Measurements from ENCODE around the gene EML6. TPM values are rescaled to one million over a fixed set of nuclear protein-coding genes. Genes with fewer than 3 reads are reported as not detected.
A peak's percentile ranks its signal among the peaks of the same experiment; 100 is the strongest.

Gene EML6
- total RNA-seq, 1 donor from 2014 or later, result 8.1 TPM

DNA sequence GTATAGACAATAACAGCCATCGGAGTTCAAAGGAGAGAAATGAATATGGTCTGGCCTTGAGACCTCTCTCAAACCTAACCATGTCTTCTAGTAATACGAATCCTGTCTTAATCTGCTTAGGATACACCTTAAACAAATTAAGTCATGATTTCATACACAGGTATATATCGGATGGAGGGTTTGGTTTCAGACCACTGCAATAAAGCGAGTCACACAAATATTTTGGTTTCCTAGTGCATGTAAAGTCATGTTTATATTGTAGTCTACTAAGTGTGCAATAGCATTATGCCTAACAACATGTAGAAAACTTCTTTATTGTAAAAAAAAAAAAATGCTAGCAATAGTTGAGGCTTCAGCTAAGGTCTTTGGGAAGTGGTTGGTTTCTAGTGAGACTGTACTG, 73.8 kb downstream of the EML6 start:
- DNase-seq (ENCODE audit: low read depth, low spot score), result no peak
- peaks cover 4% of the 10 kb centered on the region for H3K9me3 Mint-ChIP-seq
- peaks cover 16% of the 10 kb centered on the region for H3K4me1 Mint-ChIP-seq
- H3K4me3 Mint-ChIP-seq, result no peak overlapping the region
- H3K27me3 Mint-ChIP-seq (ENCODE audit: low read depth), result no peaks in the 10 kb centered on the region
- TF ChIP-seq CTCF (conservative IDR thresholded peaks at IDR 0.05), result no peak
- no peaks in the 10 kb centered on the region for H3K36me3 Mint-ChIP-seq (ENCODE audit: low read depth)
- H3K27ac Mint-ChIP-seq (ENCODE audit: unreplicated experiment), result no peak overlapping the region

DNA sequence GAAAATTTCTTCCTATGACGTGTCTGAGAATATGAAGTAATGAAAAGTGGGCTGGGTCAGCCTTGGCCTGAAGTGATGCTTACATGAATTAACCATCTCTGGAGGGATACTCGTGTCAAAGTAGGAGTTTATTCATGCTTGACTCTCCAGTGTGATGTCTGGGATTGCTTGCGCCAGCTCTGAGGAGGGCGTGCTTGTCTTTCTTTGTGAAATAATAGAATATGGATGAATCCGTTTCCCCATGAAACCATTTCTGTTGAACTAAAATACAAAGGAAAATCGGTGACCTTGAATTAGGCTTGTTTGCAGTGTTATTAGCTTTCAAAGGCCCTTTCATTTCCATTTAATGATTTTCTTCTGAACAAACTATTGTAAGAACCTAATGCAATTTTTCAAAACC, 77.9 kb downstream of the EML6 start:
- H3K36me3 Mint-ChIP-seq (ENCODE audit: low read depth), result no peaks in the 10 kb centered on the region
- peaks cover 9% of the 10 kb centered on the region for H3K9me3 Mint-ChIP-seq
- H3K4me3 Mint-ChIP-seq, result no peak overlapping the region
- no peak for DNase-seq (ENCODE audit: low read depth, low spot score)
- peaks cover 31% of the 10 kb centered on the region for H3K4me1 Mint-ChIP-seq
- H3K27ac Mint-ChIP-seq (ENCODE audit: unreplicated experiment), result no peak overlapping the region
- no peak for TF ChIP-seq CTCF (conservative IDR thresholded peaks at IDR 0.05)
- H3K27me3 Mint-ChIP-seq (ENCODE audit: low read depth), result no peaks in the 10 kb centered on the region

DNA sequence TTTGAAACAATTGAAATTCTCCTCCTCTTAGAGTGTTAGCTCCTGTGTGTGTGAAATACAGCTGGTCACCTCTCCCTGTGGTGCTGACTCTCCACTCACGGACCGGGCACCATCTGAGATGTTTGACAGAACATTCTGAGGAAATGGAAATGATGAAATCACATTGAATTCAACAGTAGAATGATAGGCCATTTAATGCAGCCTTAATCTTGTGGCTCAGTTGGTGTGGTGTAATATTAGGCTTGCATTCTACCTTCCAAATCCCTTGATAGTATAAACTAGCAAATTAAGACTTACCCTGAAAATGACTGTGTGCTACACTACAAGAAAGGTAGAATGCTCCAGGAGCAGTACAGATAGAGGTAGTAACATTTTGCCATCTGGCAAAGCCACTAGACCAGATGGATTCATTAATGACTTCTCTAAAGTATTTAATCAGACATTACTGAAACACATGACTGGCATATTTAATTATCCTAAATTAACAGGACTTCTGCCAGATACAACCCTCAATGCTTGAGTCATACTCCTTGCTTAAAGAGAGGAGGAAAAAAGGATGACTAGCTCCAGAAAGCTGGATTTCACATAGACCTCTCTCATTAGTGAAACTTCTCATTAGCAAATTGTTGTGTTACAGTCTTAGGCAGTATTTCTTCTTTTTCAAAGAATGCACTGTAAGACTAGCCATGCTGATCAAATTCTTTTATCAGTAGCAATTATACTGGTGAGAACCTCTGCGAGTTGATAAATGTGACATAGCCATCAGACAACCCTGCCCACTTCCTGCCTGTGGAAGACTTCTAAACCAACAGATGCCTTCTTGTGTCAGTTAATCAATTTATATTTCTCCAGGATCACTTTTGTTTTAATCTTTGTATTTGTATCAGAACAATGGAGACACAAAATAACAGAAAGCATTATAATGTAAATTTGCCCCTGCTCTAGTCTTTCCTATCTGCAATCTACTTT, 80.6 kb downstream of the EML6 start:
- H3K27me3 Mint-ChIP-seq (ENCODE audit: low read depth), result no peaks in the 10 kb centered on the region
- DNase-seq (ENCODE audit: low read depth, low spot score), result no peak
- H3K4me1 Mint-ChIP-seq, result peaks cover 42% of the 10 kb centered on the region
- peak overlapping the region; percentile 50 for H3K27ac Mint-ChIP-seq (ENCODE audit: unreplicated experiment)
- no peak overlapping the region for H3K4me3 Mint-ChIP-seq
- no peak for TF ChIP-seq CTCF (conservative IDR thresholded peaks at IDR 0.05)
- H3K9me3 Mint-ChIP-seq, result peaks cover 9% of the 10 kb centered on the region
- no peaks in the 10 kb centered on the region for H3K36me3 Mint-ChIP-seq (ENCODE audit: low read depth)

DNA sequence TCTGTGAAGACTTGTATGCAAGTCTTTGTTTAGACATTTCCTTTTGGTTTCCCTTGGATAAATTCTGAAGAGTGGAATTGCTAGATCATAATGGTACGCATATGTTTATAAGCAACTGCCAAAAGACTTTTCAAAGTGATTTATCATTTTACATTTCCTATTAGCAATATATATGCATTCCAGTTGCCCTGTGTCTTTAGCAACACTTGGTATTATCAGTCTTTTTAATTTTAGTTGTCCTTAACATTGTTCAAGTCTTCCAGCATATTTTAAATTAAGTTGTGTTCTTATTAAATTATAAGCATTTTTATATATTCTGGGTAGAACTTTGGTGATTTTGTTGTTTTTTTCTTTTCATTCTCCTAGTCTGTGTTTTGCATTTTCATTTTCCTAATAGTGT, 81.8 kb downstream of the EML6 start:
- Mint-ChIP-seq H3K4me1 (peaks cover 50% of the 10 kb centered on the region), H3K27me3 (ENCODE audit: low read depth) (no peaks in the 10 kb centered on the region), H3K27ac (ENCODE audit: unreplicated experiment) (no peak overlapping the region), H3K9me3 (peaks cover 9% of the 10 kb centered on the region), H3K36me3 (ENCODE audit: low read depth) (no peaks in the 10 kb centered on the region), H3K4me3 (no peak overlapping the region)
- DNase-seq (ENCODE audit: low read depth, low spot score), result no peak
- TF ChIP-seq CTCF (conservative IDR thresholded peaks at IDR 0.05), result no peak

DNA sequence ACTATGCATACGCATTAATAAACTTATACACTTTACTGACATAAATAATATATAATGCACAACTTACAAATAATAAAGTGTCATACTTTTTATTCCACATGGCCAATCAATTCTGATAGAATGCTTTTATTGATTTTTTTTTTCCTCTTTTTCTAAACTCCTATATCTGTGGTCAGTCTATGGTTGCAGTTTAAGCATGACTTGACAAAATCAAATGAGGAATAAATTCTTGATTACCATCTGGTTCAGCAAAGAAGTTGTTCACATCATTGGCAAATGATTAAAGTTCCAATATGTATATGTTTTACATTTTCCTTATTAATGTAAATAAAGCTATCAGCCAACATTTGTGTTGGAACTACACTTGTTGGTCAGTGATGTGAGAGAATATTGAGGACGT, 83.5 kb downstream of the EML6 start:
- no peak overlapping the region for H3K4me3 Mint-ChIP-seq
- peaks cover 14% of the 10 kb centered on the region for H3K9me3 Mint-ChIP-seq
- peaks cover 41% of the 10 kb centered on the region for H3K4me1 Mint-ChIP-seq
- no peaks in the 10 kb centered on the region for H3K27me3 Mint-ChIP-seq (ENCODE audit: low read depth)
- no peaks in the 10 kb centered on the region for H3K36me3 Mint-ChIP-seq (ENCODE audit: low read depth)
- DNase-seq (ENCODE audit: low read depth, low spot score), result no peak
- no peak for TF ChIP-seq CTCF (conservative IDR thresholded peaks at IDR 0.05)
- no peak overlapping the region for H3K27ac Mint-ChIP-seq (ENCODE audit: unreplicated experiment)
